NT2/D1 (cell line): Measurements from ENCODE around the gene GTF2H2C.

Source experiments
- SUZ12 ChIP-seq: IDR thresholded peaks from 2 replicates; pipeline ENCODE4 v1.6.1; 2011; ENCODE audit not compliant: insufficient read length, insufficient read depth; ENCODE audit errors: extremely low read depth
- YY1 ChIP-seq: IDR thresholded peaks from 2 replicates; pipeline ENCODE4 v1.6.1; 2011; ENCODE audit not compliant: insufficient read length, insufficient read depth
- ZNF274 ChIP-seq: IDR thresholded peaks from 2 replicates; pipeline ENCODE4 v1.6.1; 2011; ENCODE audit warnings: mild to moderate bottlenecking, low read depth, low read length

DNA sequence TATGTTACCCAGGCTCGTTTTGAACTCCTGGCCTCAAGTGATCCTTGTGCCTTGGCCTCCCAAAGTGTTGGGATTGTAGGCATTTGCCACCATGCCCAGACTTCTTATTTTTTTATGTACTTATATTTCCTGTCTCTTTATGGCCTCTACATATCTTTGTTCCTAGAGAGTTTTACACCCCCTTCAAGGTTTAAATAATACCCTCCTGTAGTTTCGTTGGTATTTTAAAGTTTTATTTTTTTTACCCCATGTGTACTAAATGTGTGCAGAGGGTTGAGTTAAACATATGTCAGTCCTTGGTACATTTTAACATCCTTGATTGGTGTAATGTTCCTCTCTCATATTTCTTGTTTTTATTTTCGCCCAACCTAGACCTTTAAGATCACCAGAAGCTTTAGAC is 38.0 kb upstream of the GTF2H2C start:
- TF ChIP-seq SUZ12 (no peak), ZNF274 (no peak), YY1 (no peak)
